Endodermal cell (in vitro differentiated cells): ENCODE results near the gene SLC25A38. TPM values are rescaled to one million over a fixed set of nuclear protein-coding genes. Genes with fewer than 3 reads are reported as not detected.

Source experiments
- DNase-seq: peaks from one replicate; pipeline ENCODE4 v3.0.0-alpha.2; 2017
- H3K27ac ChIP-seq: 2 replicates; pipeline ENCODE4 v1.5.1; 2013; ENCODE audit warnings: mild to moderate bottlenecking, low read depth, low read length, moderate library complexity
- H3K27me3 ChIP-seq: 2 replicates; pipeline ENCODE4 v1.6.1; 2013; ENCODE audit warnings: mild to moderate bottlenecking, low read length, moderate library complexity; ENCODE audit not compliant: insufficient read depth, control insufficient read depth, poor library complexity, severe bottlenecking
- H3K36me3 ChIP-seq: 2 replicates; pipeline ENCODE4 v1.7.0; 2013; ENCODE audit warnings: mild to moderate bottlenecking, low read length, moderate library complexity; ENCODE audit not compliant: control insufficient read depth, insufficient read depth
- H3K4me1 ChIP-seq: one replicate; pipeline ENCODE4 v1.7.0; 2013; ENCODE audit warnings: low read length; ENCODE audit not compliant: control insufficient read depth, insufficient read depth
- H3K4me3 ChIP-seq: 2 replicates; pipeline ENCODE4 v1.5.1; 2013; ENCODE audit warnings: mild to moderate bottlenecking, low read length, moderate library complexity
- H3K9ac ChIP-seq: 2 replicates; pipeline ENCODE4 v1.6.1; 2013; ENCODE audit warnings: mild to moderate bottlenecking, low read length, moderate library complexity; ENCODE audit not compliant: poor library complexity, severe bottlenecking; ENCODE audit errors: extremely low read depth
- H3K9me3 ChIP-seq: 2 replicates; pipeline ENCODE4 v1.6.1; 2013; ENCODE audit warnings: mild to moderate bottlenecking, low read length, moderate library complexity; ENCODE audit not compliant: control insufficient read depth
- H3K27ac Mint-ChIP-seq: 2 replicates; pipeline ENCODE4 v1.8.0; 2020; ENCODE audit warnings: mixed read lengths
- H3K27me3 Mint-ChIP-seq: 2 replicates; pipeline ENCODE4 v1.8.0; 2021; ENCODE audit warnings: mild to moderate bottlenecking, mixed read lengths; ENCODE audit not compliant: insufficient read depth
- H3K36me3 Mint-ChIP-seq: 2 replicates; pipeline ENCODE4 v1.8.0; 2020; ENCODE audit warnings: low read depth, mixed read lengths
- H3K4me1 Mint-ChIP-seq: 2 replicates; pipeline ENCODE4 v1.8.0; 2020; ENCODE audit warnings: mixed read lengths
- H3K4me3 Mint-ChIP-seq: 2 replicates; pipeline ENCODE4 v1.8.0; 2020; ENCODE audit warnings: mild to moderate bottlenecking, moderate library complexity, mixed read lengths
- H3K9me3 Mint-ChIP-seq: 2 replicates; pipeline ENCODE4 v1.8.0; 2020; ENCODE audit warnings: mild to moderate bottlenecking, mixed read lengths
- WGBS, 2 experiments: methylation state at CpG; one replicate each; pipeline versions ENCODE4 v1.1.5 to v1.1.7; 2013; ENCODE audit warnings: missing lambda C conversion rate in 2 of 2, mixed read lengths in 1 of 2; ENCODE audit not compliant: insufficient coverage in 1 of 2, insufficient read length in 1 of 2; 5-methylcytosine and 5-hydroxymethylcytosine counted together
- total RNA-seq, 2 donors: library from RNA; stranded (reverse); fragmentation: NEBNext Ultra II Directional in 1 of 2; extraction: Animal tissue kit (Norgen Biotek cat#: 25700) in 1 of 2; gene quantifications; 2 replicates in 1 of 2; 3 replicates in 1 of 2; pipeline ENCODE4 v1.2.1, GENCODE V29; 2021
- TF ChIP-seq, protein P1 (sequence below): fragments of 200-600 bp; sonication (generic); conservative IDR thresholded peaks from 2 replicates; pipeline ENCODE4 v1.5.0; 2021; ENCODE audit warnings: antibody characterized with exemption, mild to moderate bottlenecking

The SLC25A38 gene
- total RNA-seq, 2 donors from 2014 or later, result 33.4 to 37.7 TPM

DNA sequence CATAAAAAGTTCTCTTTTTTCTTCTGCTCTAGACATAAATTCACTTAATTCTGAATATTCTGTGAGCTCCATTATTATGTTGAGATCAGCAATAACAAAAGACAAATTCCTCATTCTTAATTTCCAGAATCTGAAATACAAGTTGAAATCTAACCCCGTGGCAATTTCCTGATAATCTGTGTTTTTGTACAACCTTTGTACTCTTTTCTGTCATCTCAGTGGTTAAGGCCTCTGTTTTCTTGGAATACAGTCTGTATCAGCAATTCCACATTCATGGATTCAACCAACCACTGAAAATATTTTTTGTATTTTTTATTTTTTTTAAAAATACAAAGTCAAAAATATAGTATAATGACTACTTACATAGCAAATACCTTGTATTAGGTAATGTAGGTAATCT is 45.0 kb upstream of the SLC25A38 start:
- H3K4me1 ChIP-seq, result no peaks in the 10 kb centered on the region
- H3K9ac ChIP-seq, result no peak overlapping the region
- H3K9me3 ChIP-seq, result no peaks in the 10 kb centered on the region
- H3K4me3 Mint-ChIP-seq, result no peak overlapping the region
- no peaks in the 10 kb centered on the region for H3K27me3 ChIP-seq
- 71 to 95% methylated on average over 1 of the region's 1 CpG for WGBS, 2 experiments
- DNase-seq, result no peak
- H3K4me1 Mint-ChIP-seq, result no peaks in the 10 kb centered on the region
- H3K27me3 Mint-ChIP-seq, result no peaks in the 10 kb centered on the region
- no peaks in the 10 kb centered on the region for H3K36me3 Mint-ChIP-seq
- H3K27ac ChIP-seq, result no peak overlapping the region
- no peaks in the 10 kb centered on the region for H3K36me3 ChIP-seq
- no peaks in the 10 kb centered on the region for H3K9me3 Mint-ChIP-seq
- TF ChIP-seq, protein P1, sequence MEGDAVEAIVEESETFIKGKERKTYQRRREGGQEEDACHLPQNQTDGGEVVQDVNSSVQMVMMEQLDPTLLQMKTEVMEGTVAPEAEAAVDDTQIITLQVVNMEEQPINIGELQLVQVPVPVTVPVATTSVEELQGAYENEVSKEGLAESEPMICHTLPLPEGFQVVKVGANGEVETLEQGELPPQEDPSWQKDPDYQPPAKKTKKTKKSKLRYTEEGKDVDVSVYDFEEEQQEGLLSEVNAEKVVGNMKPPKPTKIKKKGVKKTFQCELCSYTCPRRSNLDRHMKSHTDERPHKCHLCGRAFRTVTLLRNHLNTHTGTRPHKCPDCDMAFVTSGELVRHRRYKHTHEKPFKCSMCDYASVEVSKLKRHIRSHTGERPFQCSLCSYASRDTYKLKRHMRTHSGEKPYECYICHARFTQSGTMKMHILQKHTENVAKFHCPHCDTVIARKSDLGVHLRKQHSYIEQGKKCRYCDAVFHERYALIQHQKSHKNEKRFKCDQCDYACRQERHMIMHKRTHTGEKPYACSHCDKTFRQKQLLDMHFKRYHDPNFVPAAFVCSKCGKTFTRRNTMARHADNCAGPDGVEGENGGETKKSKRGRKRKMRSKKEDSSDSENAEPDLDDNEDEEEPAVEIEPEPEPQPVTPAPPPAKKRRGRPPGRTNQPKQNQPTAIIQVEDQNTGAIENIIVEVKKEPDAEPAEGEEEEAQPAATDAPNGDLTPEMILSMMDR, result no peak
- H3K27ac Mint-ChIP-seq, result no peak overlapping the region
- no peak overlapping the region for H3K4me3 ChIP-seq

GRCh38 chr3:39339086-39339485 is 44.1 kb upstream of the SLC25A38 start:
- Mint-ChIP-seq H3K9me3 (no peaks in the 10 kb centered on the region), H3K4me1 (no peaks in the 10 kb centered on the region), H3K27me3 (no peaks in the 10 kb centered on the region), H3K27ac (no peak overlapping the region), H3K4me3 (no peak overlapping the region), H3K36me3 (no peaks in the 10 kb centered on the region)
- Histone ChIP-seq H3K36me3 (no peaks in the 10 kb centered on the region), H3K4me3 (no peak overlapping the region), H3K4me1 (no peaks in the 10 kb centered on the region), H3K27me3 (no peaks in the 10 kb centered on the region), H3K9ac (no peak overlapping the region), H3K27ac (no peak overlapping the region), H3K9me3 (no peaks in the 10 kb centered on the region)
- TF ChIP-seq, protein P1, result no peak
- DNase-seq, result no peak
- 70 to 100% methylated on average over 1 of the region's 1 CpG for WGBS, 2 experiments

- Histone ChIP-seq H3K4me3 (no peak overlapping the region), H3K36me3 (no peaks in the 10 kb centered on the region), H3K4me1 (no peaks in the 10 kb centered on the region), H3K9me3 (no peaks in the 10 kb centered on the region), H3K27me3 (no peaks in the 10 kb centered on the region), H3K9ac (no peak overlapping the region), H3K27ac (no peak overlapping the region)
- DNase-seq, result no peak
- no peak overlapping the region for H3K4me3 Mint-ChIP-seq
- H3K27ac Mint-ChIP-seq, result no peak overlapping the region
- TF ChIP-seq, protein P1, result no peak
- 89 to 92% methylated on average over 1 of the region's 1 CpG for WGBS, 2 experiments
- no peaks in the 10 kb centered on the region for H3K9me3 Mint-ChIP-seq
- no peaks in the 10 kb centered on the region for H3K27me3 Mint-ChIP-seq
- H3K4me1 Mint-ChIP-seq, result peaks cover 7% of the 10 kb centered on the region
- H3K36me3 Mint-ChIP-seq, result no peaks in the 10 kb centered on the region
Observed at GRCh38 chr3:39343076-39343717, 40.0 kb upstream of the SLC25A38 start.
